ENCODE measurements around the gene PKP2. TPM values are rescaled to one million over a fixed set of nuclear protein-coding genes. Genes with fewer than 3 reads are reported as not detected.

The PKP2 gene
- total and polyA plus RNA-seq, 2 of the 8 experiments (the other 6 are each of a cell fraction or from before 2014, with no cell fraction given) = 9.6 to 44.8 TPM

DNA sequence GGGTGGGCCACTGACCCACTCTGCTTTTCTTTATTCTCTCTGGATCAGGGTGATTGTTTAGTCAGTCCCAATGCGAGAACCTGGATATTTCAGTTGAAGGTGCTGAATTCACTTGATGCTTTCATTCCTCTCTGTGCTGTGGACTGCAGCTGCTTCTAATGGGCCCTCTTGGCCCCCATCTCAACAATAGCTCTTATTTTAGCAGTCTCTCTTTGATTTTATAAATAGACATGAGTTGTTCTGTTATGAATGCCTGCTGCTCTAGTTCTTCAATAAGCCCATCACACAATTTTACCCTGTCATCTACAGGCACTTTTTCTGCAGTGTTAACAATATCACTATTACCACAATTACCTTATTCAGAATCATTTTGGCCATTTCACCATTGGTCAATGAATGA, 86.7 kb downstream of the PKP2 start:
- Histone ChIP-seq H3K4me1 (replicated peaks in 1 of 4; ENCODE audit: control insufficient read depth in 3 of 4, insufficient read depth in 4 of 4, low read length in 3 of 4) (no peaks in the 10 kb centered on the region), H2BK12ac (ENCODE audit: low read depth, low read length) (no peak overlapping the region), H3K23ac (ENCODE audit: insufficient read length) (no peak overlapping the region), H3K27ac (ENCODE audit: low read depth, low read length) (no peak overlapping the region), H2BK15ac (ENCODE audit: low read length) (no peak overlapping the region), H3K9me3 (ENCODE audit: insufficient read depth in 2 of 2, low read depth in 1 of 2, low read length in 1 of 2) (0 out of 4 replicates have a peak, but pooled peaks cover 0 to 3% of the 10 kb centered on the region in 2 experiments), H4K8ac (ENCODE audit: extremely low read depth, insufficient read depth, low read length) (no peak overlapping the region), H3K4ac (replicated peaks; ENCODE audit: insufficient read length, low read depth, low read length) (no peak overlapping the region), H3K9ac (replicated peaks in 1 of 4; ENCODE audit: extremely low read depth in 1 of 4, low read depth in 3 of 4, low read length in 3 of 4) (no peak overlapping the region), H4K20me1 (replicated peaks in 1 of 2; ENCODE audit: control insufficient read depth in 1 of 2, insufficient read depth in 2 of 2, low read length in 2 of 2) (no peaks in the 10 kb centered on the region), H4K91ac (replicated peaks; ENCODE audit: insufficient read length, low read length) (no peak overlapping the region), H3K4me2 (ENCODE audit: insufficient read depth in 1 of 2, low read depth in 2 of 2, low read length in 2 of 2) (no peak overlapping the region), H2BK20ac (ENCODE audit: low read length) (no peak overlapping the region), H3K56ac (replicated peaks; ENCODE audit: insufficient read length, low read depth, low read length) (no peak overlapping the region), H3K79me2 (ENCODE audit: control insufficient read depth in 1 of 2, insufficient read depth in 2 of 2, low read length in 2 of 2) (no peaks in the 10 kb centered on the region), H3K18ac (ENCODE audit: extremely low read depth, low read length) (no peak overlapping the region), H4K5ac (ENCODE audit: insufficient read length, low read depth, low read length) (no peak overlapping the region), H3K36me3 (ENCODE audit: control insufficient read depth in 2 of 4, insufficient read depth in 4 of 4, low read length in 3 of 4) (no peaks in the 10 kb centered on the region; a peak in 1 of 8 replicates), H2BK120ac (replicated peaks; ENCODE audit: low read depth, low read length) (no peak overlapping the region), H3K79me1 (ENCODE audit: low read depth, low read length) (no peaks in the 10 kb centered on the region), H3K27me3 (replicated peaks in 1 of 4; ENCODE audit: control insufficient read depth in 3 of 4, extremely low read depth in 1 of 4, insufficient read depth in 3 of 4, low read length in 3 of 4) (no peaks in the 10 kb centered on the region), H3K23me2 (ENCODE audit: low read depth, low read length) (no peaks in the 10 kb centered on the region), H2BK5ac (ENCODE audit: low read depth, low read length) (no peak overlapping the region), H3K4me3 (ENCODE audit: extremely low read depth in 1 of 4, insufficient read depth in 2 of 4, low read depth in 3 of 4, low read length in 4 of 4) (no peak overlapping the region), H3K14ac (ENCODE audit: insufficient read length) (no peak overlapping the region), H2AK5ac (ENCODE audit: low read depth, low read length) (no peak overlapping the region), H2AFZ (ENCODE audit: low read length) (no peak overlapping the region)
- ChIA-PET POLR2A (ENCODE audit: partially characterized antibody) (interaction anchor here (0.6 kb wide), 1 partner anchor 49 kb away, joined by 3 read pairs; no protein-coding TSS in a partner anchor), CTCF (ENCODE audit: partially characterized antibody) (interaction anchor here (3.2 kb wide), 1 partner anchor 53 kb away, joined by 7 read pairs; no protein-coding TSS in a partner anchor)
- 88% methylated on average over 1 of the region's 1 CpG; no CpG with 5 or more reads in 1 of the 2 experiments for WGBS, 2 experiments (ENCODE audit: extremely low coverage in 1 of 2, insufficient coverage in 1 of 2, insufficient read length in 1 of 2, insufficient replicate concordance in 2 of 2, low coverage in 1 of 2, low lambda C conversion rate in 2 of 2, missing lambda C conversion rate in 1 of 2)
- DNase-seq (ENCODE audit: low read depth in 1 of 2, low spot score in 2 of 2) (no peak), FAIRE-seq (no peak)
